HepG2 (cell line): ENCODE measurements around the gene COG1. TPM values are rescaled to one million over a fixed set of nuclear protein-coding genes. Genes with fewer than 3 reads are reported as not detected.

Experiments
- BRCA1 ChIP-seq: sonication (generic); formaldehyde crosslinking; IDR thresholded peaks from 2 replicates; pipeline ENCODE4 v1.4.0; 2020; ENCODE audit warnings: missing genetic modification reagents
- FOSL1 ChIP-seq: sonication (generic); formaldehyde crosslinking; IDR thresholded peaks from 2 replicates; pipeline ENCODE4 v1.9.0; 2021; ENCODE audit warnings: missing genetic modification reagents, borderline replicate concordance
- FOXK2 ChIP-seq: fragments of 450-650 bp; IDR thresholded peaks from 2 replicates; pipeline ENCODE4 v1.6.1; 2016
- ISX ChIP-seq: sonication (generic); formaldehyde crosslinking; conservative IDR thresholded peaks from 2 replicates; pipeline ENCODE4 v1.5.0; 2020; ENCODE audit warnings: missing genetic modification reagents
- KDM2A ChIP-seq: sonication (generic); formaldehyde crosslinking; IDR thresholded peaks from 2 replicates; pipeline ENCODE4 v1.4.0; 2020; ENCODE audit warnings: low read depth, missing genetic modification reagents, borderline replicate concordance
- MIER2 ChIP-seq: IDR thresholded peaks from 2 replicates; pipeline ENCODE4 v1.6.1; 2016; ENCODE audit warnings: missing biosample characterization, missing genetic modification reagents
- RFX1 ChIP-seq: fragments of 450-650 bp; IDR thresholded peaks from 2 replicates; pipeline ENCODE4 v1.6.1; 2017
- TBX2 ChIP-seq: sonication (generic); formaldehyde crosslinking; IDR thresholded peaks from 2 replicates; pipeline ENCODE4 v1.5.0; 2020; ENCODE audit warnings: missing genetic modification reagents, mild to moderate bottlenecking, borderline replicate concordance
- ZNF10 ChIP-seq: sonication (generic); formaldehyde crosslinking; IDR thresholded peaks from 2 replicates; pipeline ENCODE4 v1.4.0; 2020; ENCODE audit warnings: mild to moderate bottlenecking, low read depth, missing genetic modification reagents, borderline replicate concordance
- ZNF441 ChIP-seq: sonication (generic); formaldehyde crosslinking; IDR thresholded peaks from 2 replicates; pipeline ENCODE4 v1.7.0; 2021; ENCODE audit warnings: missing genetic modification reagents, borderline replicate concordance
- ZNF572 ChIP-seq: sonication (generic); formaldehyde crosslinking; IDR thresholded peaks from 2 replicates; pipeline ENCODE4 v1.5.1; 2020; ENCODE audit warnings: mild to moderate bottlenecking, missing genetic modification reagents
- ZNF83 ChIP-seq: sonication (generic); formaldehyde crosslinking; IDR thresholded peaks from 2 replicates; pipeline ENCODE4 v1.4.0; 2020; ENCODE audit warnings: missing genetic modification reagents, mild to moderate bottlenecking, borderline replicate concordance
- ZSCAN20 ChIP-seq: sonication (generic); formaldehyde crosslinking; IDR thresholded peaks from 2 replicates; pipeline ENCODE4 v1.4.0; 2020; ENCODE audit warnings: missing genetic modification reagents, mild to moderate bottlenecking, borderline replicate concordance
- ZSCAN25 ChIP-seq: sonication (generic); formaldehyde crosslinking; IDR thresholded peaks from 2 replicates; pipeline ENCODE4 v1.8.0; 2022; ENCODE audit warnings: mild to moderate bottlenecking, missing genetic modification reagents
- polyA plus RNA-seq, 8 experiments: library from polyadenylated mRNA; depleted of rRNA in 3 of 8; stranded (reverse) in 7 of 8; unstranded in 1 of 8; fragments of >200 nt; fragmentation: Illumina TruSeq in 4 of 8; extraction: Trizol in 4 of 8; gene quantifications; 2 replicates each; pipeline versions ENCODE4 v1.2.1 to v1.2.3, GENCODE V29; 2011 to 2016; ENCODE audit warnings: low read depth in 4 of 8, missing spikeins in 1 of 8, mixed read lengths in 1 of 8; ENCODE audit not compliant: insufficient read depth in 1 of 8
- total RNA-seq, 5 experiments: library from RNA; depleted of rRNA; stranded (reverse); fragments of >200 nt; fragmentation: Illumina TruSeq; extraction: Trizol; gene quantifications; 2 replicates each; pipeline ENCODE4 v1.2.3, GENCODE V29; 2016; ENCODE audit warnings: low read depth in 1 of 5
- TF ChIP-seq, protein P1 (sequence below): sonication (generic); formaldehyde crosslinking; IDR thresholded peaks from 2 replicates; pipeline ENCODE4 v1.9.0; 2022; ENCODE audit warnings: low read depth, missing genetic modification reagents
- TF ChIP-seq, protein P2 (sequence below): IDR thresholded peaks from 2 replicates; pipeline ENCODE4 v1.6.1; 2018; ENCODE audit warnings: missing genetic modification reagents
- TF ChIP-seq, protein P3 (sequence below): sonication (generic); formaldehyde crosslinking; IDR thresholded peaks from 2 replicates; pipeline ENCODE4 v1.8.0; 2022; ENCODE audit warnings: missing genetic modification reagents, mild to moderate bottlenecking, inconsistent platforms, borderline replicate concordance
- TF ChIP-seq, protein P4 (sequence below): sonication (generic); formaldehyde crosslinking; conservative IDR thresholded peaks from 2 replicates; pipeline ENCODE4 v1.4.0; 2020; ENCODE audit warnings: mild to moderate bottlenecking, missing genetic modification reagents, moderate library complexity
- TF ChIP-seq, protein P5 (sequence below): sonication (generic); formaldehyde crosslinking; IDR thresholded peaks from 2 replicates; pipeline ENCODE4 v1.4.0; 2020; ENCODE audit warnings: missing genetic modification reagents

The COG1 gene
- total and polyA plus RNA-seq, 2 of the 13 experiments (the other 11 are each of a cell fraction or from before 2014, with no cell fraction given) = 36.6 to 39.7 TPM

DNA sequence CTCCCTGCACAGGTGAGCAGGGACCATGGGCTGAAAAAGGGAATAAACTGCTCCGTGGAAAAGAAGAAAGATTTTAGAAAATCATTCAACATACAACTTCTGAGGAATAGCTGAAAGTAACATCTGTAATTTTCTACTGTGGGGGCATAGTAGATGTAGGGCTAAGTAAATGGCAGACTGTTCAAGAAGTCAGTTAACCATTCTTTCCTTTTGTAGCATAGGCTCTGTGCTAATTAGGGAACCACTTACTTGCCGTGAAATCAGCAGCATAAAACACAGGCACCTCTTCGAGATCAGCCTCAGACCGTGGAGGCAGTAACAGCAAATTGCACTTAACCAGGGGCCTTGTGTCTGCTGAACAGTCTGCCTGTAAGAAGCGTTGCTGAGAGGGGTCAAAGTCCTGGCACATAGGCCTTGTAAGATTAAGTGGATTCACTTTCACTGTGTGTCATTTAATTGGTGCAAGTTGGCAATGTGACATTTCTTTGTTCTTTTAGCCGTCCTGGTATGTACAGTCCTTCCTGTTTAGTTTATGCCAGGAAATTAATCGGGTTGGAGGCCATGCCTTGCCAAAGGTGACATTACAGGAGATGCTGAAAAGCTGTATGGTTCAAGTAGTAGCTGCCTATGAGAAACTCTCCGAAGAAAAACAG is 10.4 kb downstream of the COG1 start (continued):
- TF ChIP-seq, protein P1, sequence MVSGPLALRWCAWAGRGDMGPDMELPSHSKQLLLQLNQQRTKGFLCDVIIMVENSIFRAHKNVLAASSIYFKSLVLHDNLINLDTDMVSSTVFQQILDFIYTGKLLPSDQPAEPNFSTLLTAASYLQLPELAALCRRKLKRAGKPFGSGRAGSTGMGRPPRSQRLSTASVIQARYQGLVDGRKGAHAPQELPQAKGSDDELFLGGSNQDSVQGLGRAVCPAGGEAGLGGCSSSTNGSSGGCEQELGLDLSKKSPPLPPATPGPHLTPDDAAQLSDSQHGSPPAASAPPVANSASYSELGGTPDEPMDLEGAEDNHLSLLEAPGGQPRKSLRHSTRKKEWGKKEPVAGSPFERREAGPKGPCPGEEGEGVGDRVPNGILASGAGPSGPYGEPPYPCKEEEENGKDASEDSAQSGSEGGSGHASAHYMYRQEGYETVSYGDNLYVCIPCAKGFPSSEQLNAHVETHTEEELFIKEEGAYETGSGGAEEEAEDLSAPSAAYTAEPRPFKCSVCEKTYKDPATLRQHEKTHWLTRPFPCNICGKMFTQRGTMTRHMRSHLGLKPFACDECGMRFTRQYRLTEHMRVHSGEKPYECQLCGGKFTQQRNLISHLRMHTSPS = peak; percentile 79
- TF ChIP-seq FOSL1 (CRISPR knock-in tag) (peak; percentile 48; the same call in 1 of the 2 replicates), TBX2 (CRISPR knock-in tag) (peak; percentile 71), ZSCAN25 (CRISPR knock-in tag) (0 out of 2 replicates have a peak, but pooled peaks have one; percentile 2), ZNF10 (CRISPR knock-in tag) (no peak), ZSCAN20 (CRISPR knock-in tag) (0 out of 2 replicates have a peak, but pooled peaks have one; percentile 55), MIER2 (0 out of 2 replicates have a peak, but pooled peaks have one; percentile 15), FOXK2 (peak; percentile 25; the same call in 1 of the 2 replicates), ZNF572 (CRISPR knock-in tag) (peak; percentile 70; the same call in 1 of the 2 replicates), BRCA1 (CRISPR knock-in tag) (peak; percentile 75; the same call in 1 of the 2 replicates), ISX (CRISPR knock-in tag) (no peak), ZNF83 (CRISPR knock-in tag) (no peak), KDM2A (CRISPR knock-in tag) (no peak), ZNF441 (CRISPR knock-in tag) (0 out of 2 replicates have a peak, but pooled peaks have one; percentile 29), RFX1 (no peak)
- TF ChIP-seq, protein P2, sequence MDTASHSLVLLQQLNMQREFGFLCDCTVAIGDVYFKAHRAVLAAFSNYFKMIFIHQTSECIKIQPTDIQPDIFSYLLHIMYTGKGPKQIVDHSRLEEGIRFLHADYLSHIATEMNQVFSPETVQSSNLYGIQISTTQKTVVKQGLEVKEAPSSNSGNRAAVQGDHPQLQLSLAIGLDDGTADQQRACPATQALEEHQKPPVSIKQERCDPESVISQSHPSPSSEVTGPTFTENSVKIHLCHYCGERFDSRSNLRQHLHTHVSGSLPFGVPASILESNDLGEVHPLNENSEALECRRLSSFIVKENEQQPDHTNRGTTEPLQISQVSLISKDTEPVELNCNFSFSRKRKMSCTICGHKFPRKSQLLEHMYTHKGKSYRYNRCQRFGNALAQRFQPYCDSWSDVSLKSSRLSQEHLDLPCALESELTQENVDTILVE (CRISPR knock-in tag) = peak; percentile 32; the same call in 1 of the 2 replicates
- TF ChIP-seq, protein P3, sequence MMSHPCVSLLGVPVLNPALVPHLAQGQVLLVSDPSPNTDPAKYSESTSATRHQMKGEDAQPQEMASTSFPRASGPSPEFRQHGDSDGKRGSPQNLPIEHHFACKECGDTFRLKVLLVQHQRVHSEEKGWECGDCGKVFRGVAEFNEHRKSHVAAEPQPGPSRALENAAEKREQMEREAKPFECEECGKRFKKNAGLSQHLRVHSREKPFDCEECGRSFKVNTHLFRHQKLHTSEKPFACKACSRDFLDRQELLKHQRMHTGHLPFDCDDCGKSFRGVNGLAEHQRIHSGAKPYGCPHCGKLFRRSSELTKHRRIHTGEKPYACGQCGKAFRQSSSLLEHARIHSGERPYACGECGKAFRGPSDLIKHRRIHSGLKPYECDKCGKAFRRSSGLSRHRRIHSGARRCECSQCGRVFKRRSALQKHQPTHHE (CRISPR knock-in tag) = peak; percentile 16; the same call in 1 of the 2 replicates
- TF ChIP-seq, protein P4, sequence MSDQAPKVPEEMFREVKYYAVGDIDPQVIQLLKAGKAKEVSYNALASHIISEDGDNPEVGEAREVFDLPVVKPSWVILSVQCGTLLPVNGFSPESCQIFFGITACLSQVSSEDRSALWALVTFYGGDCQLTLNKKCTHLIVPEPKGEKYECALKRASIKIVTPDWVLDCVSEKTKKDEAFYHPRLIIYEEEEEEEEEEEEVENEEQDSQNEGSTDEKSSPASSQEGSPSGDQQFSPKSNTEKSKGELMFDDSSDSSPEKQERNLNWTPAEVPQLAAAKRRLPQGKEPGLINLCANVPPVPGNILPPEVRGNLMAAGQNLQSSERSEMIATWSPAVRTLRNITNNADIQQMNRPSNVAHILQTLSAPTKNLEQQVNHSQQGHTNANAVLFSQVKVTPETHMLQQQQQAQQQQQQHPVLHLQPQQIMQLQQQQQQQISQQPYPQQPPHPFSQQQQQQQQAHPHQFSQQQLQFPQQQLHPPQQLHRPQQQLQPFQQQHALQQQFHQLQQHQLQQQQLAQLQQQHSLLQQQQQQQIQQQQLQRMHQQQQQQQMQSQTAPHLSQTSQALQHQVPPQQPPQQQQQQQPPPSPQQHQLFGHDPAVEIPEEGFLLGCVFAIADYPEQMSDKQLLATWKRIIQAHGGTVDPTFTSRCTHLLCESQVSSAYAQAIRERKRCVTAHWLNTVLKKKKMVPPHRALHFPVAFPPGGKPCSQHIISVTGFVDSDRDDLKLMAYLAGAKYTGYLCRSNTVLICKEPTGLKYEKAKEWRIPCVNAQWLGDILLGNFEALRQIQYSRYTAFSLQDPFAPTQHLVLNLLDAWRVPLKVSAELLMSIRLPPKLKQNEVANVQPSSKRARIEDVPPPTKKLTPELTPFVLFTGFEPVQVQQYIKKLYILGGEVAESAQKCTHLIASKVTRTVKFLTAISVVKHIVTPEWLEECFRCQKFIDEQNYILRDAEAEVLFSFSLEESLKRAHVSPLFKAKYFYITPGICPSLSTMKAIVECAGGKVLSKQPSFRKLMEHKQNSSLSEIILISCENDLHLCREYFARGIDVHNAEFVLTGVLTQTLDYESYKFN = peak; percentile 75
- TF ChIP-seq, protein P5, sequence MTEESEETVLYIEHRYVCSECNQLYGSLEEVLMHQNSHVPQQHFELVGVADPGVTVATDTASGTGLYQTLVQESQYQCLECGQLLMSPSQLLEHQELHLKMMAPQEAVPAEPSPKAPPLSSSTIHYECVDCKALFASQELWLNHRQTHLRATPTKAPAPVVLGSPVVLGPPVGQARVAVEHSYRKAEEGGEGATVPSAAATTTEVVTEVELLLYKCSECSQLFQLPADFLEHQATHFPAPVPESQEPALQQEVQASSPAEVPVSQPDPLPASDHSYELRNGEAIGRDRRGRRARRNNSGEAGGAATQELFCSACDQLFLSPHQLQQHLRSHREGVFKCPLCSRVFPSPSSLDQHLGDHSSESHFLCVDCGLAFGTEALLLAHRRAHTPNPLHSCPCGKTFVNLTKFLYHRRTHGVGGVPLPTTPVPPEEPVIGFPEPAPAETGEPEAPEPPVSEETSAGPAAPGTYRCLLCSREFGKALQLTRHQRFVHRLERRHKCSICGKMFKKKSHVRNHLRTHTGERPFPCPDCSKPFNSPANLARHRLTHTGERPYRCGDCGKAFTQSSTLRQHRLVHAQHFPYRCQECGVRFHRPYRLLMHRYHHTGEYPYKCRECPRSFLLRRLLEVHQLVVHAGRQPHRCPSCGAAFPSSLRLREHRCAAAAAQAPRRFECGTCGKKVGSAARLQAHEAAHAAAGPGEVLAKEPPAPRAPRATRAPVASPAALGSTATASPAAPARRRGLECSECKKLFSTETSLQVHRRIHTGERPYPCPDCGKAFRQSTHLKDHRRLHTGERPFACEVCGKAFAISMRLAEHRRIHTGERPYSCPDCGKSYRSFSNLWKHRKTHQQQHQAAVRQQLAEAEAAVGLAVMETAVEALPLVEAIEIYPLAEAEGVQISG (CRISPR knock-in tag) = peak; percentile 44
